Esophagus squamous epithelium (tissue), 5 donors: Measurements from ENCODE around the gene SLC38A9. TPM values are rescaled to one million over a fixed set of nuclear protein-coding genes. Genes with fewer than 3 reads are reported as not detected.
A peak's percentile ranks its signal among the peaks of the same experiment; 100 is the strongest.

Experiments
- DNase-seq: peaks from one replicate; lab custom pipeline; 2025; lab: John Stamatoyannopoulos, UW
- H3K27ac ChIP-seq, 4 donors: fragments of 200-600 bp; sonication (generic); one replicate each; pipeline ENCODE4 v1.5.1; 2016 to 2019; ENCODE audit warnings: mild to moderate bottlenecking in 1 of 4
- H3K27me3 ChIP-seq, 4 donors: fragments of 200-600 bp; sonication (generic); 1 replicate in 3 of 4; 2 replicates in 1 of 4; pipeline versions ENCODE4 v1.5.1 to v1.6.0; 2017 to 2021; ENCODE audit warnings: antibody characterized with exemption in 1 of 4
- H3K36me3 ChIP-seq, 3 donors: fragments of 200-600 bp; sonication (generic); one replicate each; pipeline ENCODE4 v1.5.1; 2016 to 2019
- H3K4me1 ChIP-seq, 3 donors: fragments of 200-600 bp; sonication (generic); one replicate each; pipeline ENCODE4 v1.5.1; 2017 to 2019
- H3K4me3 ChIP-seq, 4 donors: fragments of 200-600 bp; sonication (generic); 1 replicate in 3 of 4; 2 replicates in 1 of 4; pipeline ENCODE4 v1.5.1; 2016 to 2019; ENCODE audit warnings: mild to moderate bottlenecking in 2 of 4, moderate library complexity in 1 of 4
- H3K9me3 ChIP-seq, 3 donors: fragments of 200-600 bp; sonication (generic); one replicate each; pipeline ENCODE4 v1.5.1; 2016 to 2019
- CTCF ChIP-seq, 6 experiments: fragments of 450-650 bp in 4 of 6; fragments of 200-600 bp in 2 of 6; sonication (generic) in 2 of 6; IDR thresholded peaks; one replicate each; pipeline ENCODE4 v1.5.1; 2016 to 2019; ENCODE audit warnings: antibody characterized with exemption in 6 of 6, mild to moderate bottlenecking in 4 of 6, moderate library complexity in 4 of 6
- POLR2A ChIP-seq, 4 donors: fragments of 450-650 bp; IDR thresholded peaks; one replicate each; pipeline ENCODE4 v1.6.1; 2017; ENCODE audit warnings: antibody characterized with exemption in 4 of 4, mild to moderate bottlenecking in 4 of 4, moderate library complexity in 3 of 4
- WGBS, 2 donors: methylation state at CpG; one replicate each; pipeline ENCODE4 v1.1.5; 2018; 5-methylcytosine and 5-hydroxymethylcytosine counted together
- intact Hi-C: fragments of 100-400 bp; cut with DNase I; formaldehyde crosslinking; loops from one replicate; pipeline ENCODE4 v1.15.0; 2022
- small RNA-seq, 4 donors: library from RNA; depleted of rRNA; stranded (forward); fragments of <200 nt; gene quantifications; one replicate each; pipeline ENCODE3, GENCODE V24; 2016
- total RNA-seq, 4 donors: library from RNA; depleted of rRNA; stranded (reverse); fragments of >200 nt; gene quantifications; one replicate each; pipeline ENCODE4 v1.1.0, GENCODE V29; 2016
- donor health status: DM: yes; HTN: yes; CAD: no.

The SLC38A9 gene
- total RNA-seq, 4 donors from 2014 or later = 16.0 to 29.8 (median 23.3) TPM

GRCh38 chr5:55582256-55582655 is 129.9 kb downstream of the SLC38A9 start:
- H3K36me3 ChIP-seq = no peaks in the 10 kb centered on the region
- DNase-seq = no peak
- TF ChIP-seq POLR2A (IDR thresholded peaks at IDR 0.05) (no peak), CTCF (IDR thresholded peaks at IDR 0.05) (no peak)
- H3K4me3 ChIP-seq = no peak overlapping the region
- WGBS, 2 donors = 43 to 65% methylated on average over 2 of the region's 2 CpGs
- no peak overlapping the region for H3K27ac ChIP-seq
- H3K27me3 ChIP-seq = no peaks in the 10 kb centered on the region
- intact Hi-C loops = no loop called here
- H3K4me1 ChIP-seq = peaks cover 6 to 16% (median 9%) of the 10 kb centered on the region in 3 donors
- H3K9me3 ChIP-seq = no peaks in the 10 kb centered on the region

DNA sequence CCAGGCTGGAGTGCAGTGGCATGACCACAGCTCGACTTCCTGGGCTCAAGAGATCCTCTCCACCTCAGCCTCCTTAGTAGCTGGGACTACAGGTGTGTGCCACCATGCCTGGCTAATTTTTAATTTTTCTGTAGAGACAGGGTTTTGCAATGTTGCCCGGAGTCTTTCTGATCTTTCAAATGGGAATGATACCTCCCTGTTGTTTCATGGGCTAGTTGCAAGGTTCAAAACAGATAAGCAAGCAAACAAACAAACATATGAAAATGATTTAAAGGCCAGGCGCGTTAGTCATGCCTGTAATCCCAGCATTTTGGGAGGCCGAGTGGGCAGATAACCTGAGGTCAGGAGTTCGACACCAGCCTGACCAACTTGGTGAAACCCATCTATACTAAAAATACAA is 132.1 kb downstream of the SLC38A9 start:
- H3K4me1 ChIP-seq = peaks cover 6 to 34% (median 13%) of the 10 kb centered on the region in 3 donors
- 92 to 94% methylated on average over 6 of the region's 6 CpGs for WGBS, 2 donors
- intact Hi-C loops = no loop called here

DNA sequence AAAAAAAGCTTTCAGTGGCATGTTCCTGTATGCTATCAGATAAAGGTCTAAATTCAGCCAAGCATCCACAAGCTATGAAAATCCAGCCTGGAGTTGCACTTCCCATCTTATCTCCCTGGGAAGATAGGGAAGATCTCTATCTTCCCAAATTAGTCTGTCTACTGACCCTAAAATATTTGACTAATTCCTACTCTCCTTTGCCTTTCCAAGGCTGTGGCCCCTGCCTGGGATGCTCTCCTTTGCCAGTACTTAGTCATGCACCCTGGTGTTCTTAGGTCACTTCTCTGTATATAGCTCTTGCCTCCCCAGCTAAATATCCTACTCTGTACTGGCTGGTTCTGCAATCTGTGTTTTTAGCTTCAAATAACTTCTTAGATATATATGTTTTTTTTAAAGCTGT is 133.4 kb downstream of the SLC38A9 start:
- Histone ChIP-seq H3K4me3 (no peak overlapping the region), H3K9me3 (no peaks in the 10 kb centered on the region), H3K27ac (no peak overlapping the region), H3K27me3 (no peaks in the 10 kb centered on the region), H3K4me1 (peaks cover 6 to 34% (median 13%) of the 10 kb centered on the region in 3 donors), H3K36me3 (no peaks in the 10 kb centered on the region)
- TF ChIP-seq CTCF (IDR thresholded peaks at IDR 0.05) = no peak
- TF ChIP-seq POLR2A (IDR thresholded peaks at IDR 0.05) = no peak
- DNase-seq = no peak
- intact Hi-C loops = no loop called here

More for the DNA sequence above, 132.1 kb downstream of the SLC38A9 start:
- H3K27ac ChIP-seq = no peak overlapping the region
- H3K9me3 ChIP-seq = no peaks in the 10 kb centered on the region
- H3K27me3 ChIP-seq = no peaks in the 10 kb centered on the region
- DNase-seq = no peak
- no peak for TF ChIP-seq POLR2A (IDR thresholded peaks at IDR 0.05)
- no peak for TF ChIP-seq CTCF (IDR thresholded peaks at IDR 0.05)
- no peak overlapping the region for H3K4me3 ChIP-seq
- H3K36me3 ChIP-seq = no peaks in the 10 kb centered on the region

DNA sequence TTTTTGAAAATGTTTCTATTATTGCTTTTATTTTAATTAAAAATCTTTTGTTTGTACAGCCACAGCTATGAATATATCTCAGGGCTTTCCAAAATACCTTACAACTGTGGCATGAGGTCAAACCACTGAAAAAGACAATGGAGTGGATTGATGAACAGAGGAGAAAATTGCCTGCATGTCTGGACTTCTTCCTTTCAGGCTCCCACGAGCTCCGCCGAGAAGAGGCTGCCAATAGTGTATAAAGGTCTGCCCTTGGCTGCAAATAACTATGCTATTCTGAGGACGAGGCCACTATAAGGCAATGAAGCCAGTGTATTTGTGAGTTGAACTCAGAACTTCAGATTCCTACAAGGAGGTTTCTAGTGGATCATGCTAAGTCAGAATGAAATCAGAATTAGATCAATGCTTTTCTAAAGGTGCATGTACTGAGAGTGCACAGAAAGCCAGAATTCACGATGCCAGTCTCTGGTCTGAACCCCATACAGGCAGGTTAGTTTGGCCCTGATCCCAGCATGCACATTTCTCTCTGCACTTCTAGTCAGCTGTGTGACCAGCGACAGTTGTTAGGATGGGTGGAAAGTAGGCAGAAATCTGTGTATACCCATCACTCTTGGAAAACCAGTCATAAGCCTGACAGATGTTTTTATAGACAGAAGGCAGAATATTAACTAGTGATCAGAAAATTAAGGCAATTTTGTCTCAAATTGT is 134.6 kb downstream of the SLC38A9 start:
- H3K27ac ChIP-seq = peak overlapping the region in 3 of 4 donors; percentile 19 to 73 (median 62)
- 16 to 17% methylated on average over 6 of the region's 6 CpGs for WGBS, 2 donors
- H3K36me3 ChIP-seq = no peaks in the 10 kb centered on the region
- H3K9me3 ChIP-seq = no peaks in the 10 kb centered on the region
- no peaks in the 10 kb centered on the region for H3K27me3 ChIP-seq
- no peak overlapping the region for H3K4me3 ChIP-seq
- H3K4me1 ChIP-seq = peaks cover 6 to 34% (median 13%) of the 10 kb centered on the region in 3 donors
- no peak for DNase-seq
- intact Hi-C loops = no loop called here
- no peak for TF ChIP-seq POLR2A (IDR thresholded peaks at IDR 0.05)
- no peak for TF ChIP-seq CTCF (IDR thresholded peaks at IDR 0.05)

- H3K27me3 ChIP-seq = no peaks in the 10 kb centered on the region
- intact Hi-C loops = no loop called here
- H3K4me1 ChIP-seq = peaks cover 6 to 34% (median 13%) of the 10 kb centered on the region in 3 donors
- DNase-seq = no peak
- H3K9me3 ChIP-seq = no peaks in the 10 kb centered on the region
- peak overlapping the region in 3 of 4 donors; percentile 19 to 73 (median 62) for H3K27ac ChIP-seq
- WGBS, 2 donors = 53 to 55% methylated on average over 2 of the region's 2 CpGs
- no peak overlapping the region for H3K4me3 ChIP-seq
- TF ChIP-seq POLR2A (IDR thresholded peaks at IDR 0.05) (no peak), CTCF (IDR thresholded peaks at IDR 0.05) (no peak)
- H3K36me3 ChIP-seq = no peaks in the 10 kb centered on the region
These were observed 135.5 kb downstream of the SLC38A9 start for GRCh38 chr5:55576661-55577060.

Small RNA genes within 50 kb of the gene (small RNA-seq; reads per million reads assigned to genes)
- gene AC016632.1 = 0 reads per million in 4 donors

Other genes with a start within 250 kb of the SLC38A9 start
- 100 to 1,000 TPM in 1 of 4 donors, 10 to 100 TPM in 3; 26.1 to 140 (median 41.3) TPM for gene PLPP1, start 177.4 kb downstream of the SLC38A9 start, total RNA-seq
- gene DDX4, start 25.7 kb upstream of the SLC38A9 start, total RNA-seq = not detected
- gene IL31RA, start 139.0 kb upstream of the SLC38A9 start, total RNA-seq = not detected